HepG2 (cell line): ENCODE results near the gene HES1. TPM values are rescaled to one million over a fixed set of nuclear protein-coding genes. Genes with fewer than 3 reads are reported as not detected.

Experiments used
- GATAD1 ChIP-seq: IDR thresholded peaks from 2 replicates; pipeline ENCODE4 v1.6.1; 2016; ENCODE audit warnings: missing genetic modification reagents, missing compliant biosample characterization
- NCOA1 ChIP-seq: sonication (generic); formaldehyde crosslinking; IDR thresholded peaks from 2 replicates; pipeline ENCODE4 v1.9.0; 2021; ENCODE audit warnings: missing genetic modification reagents
- SETDB1 ChIP-seq: sonication (generic); formaldehyde crosslinking; IDR thresholded peaks from 2 replicates; pipeline ENCODE4 v1.5.1; 2020; ENCODE audit warnings: missing genetic modification reagents, mild to moderate bottlenecking, borderline replicate concordance
- THAP11 ChIP-seq: IDR thresholded peaks from 2 replicates; pipeline ENCODE4 v1.6.1; 2016; ENCODE audit warnings: missing biosample characterization, missing genetic modification reagents
- ZNF136 ChIP-seq: sonication (generic); formaldehyde crosslinking; IDR thresholded peaks from 2 replicates; pipeline ENCODE4 v1.8.1; 2022; ENCODE audit warnings: low read depth, mild to moderate bottlenecking, moderate library complexity, missing genetic modification reagents
- ZNF251 ChIP-seq: sonication (generic); formaldehyde crosslinking; IDR thresholded peaks from 2 replicates; pipeline ENCODE4 v1.9.0; 2021; ENCODE audit warnings: mild to moderate bottlenecking, missing genetic modification reagents
- ZNF501 ChIP-seq: sonication (generic); formaldehyde crosslinking; IDR thresholded peaks from 2 replicates; pipeline ENCODE4 v1.5.1; 2020; ENCODE audit warnings: mild to moderate bottlenecking, moderate library complexity, missing genetic modification reagents
- ZNF558 ChIP-seq: sonication (generic); formaldehyde crosslinking; IDR thresholded peaks from 2 replicates; pipeline ENCODE4 v1.9.0; 2022; ENCODE audit warnings: mild to moderate bottlenecking, missing genetic modification reagents, borderline replicate concordance
- ZNF879 ChIP-seq: sonication (generic); formaldehyde crosslinking; IDR thresholded peaks from 2 replicates; pipeline ENCODE4 v1.8.1; 2023; ENCODE audit warnings: missing genetic modification reagents
- polyA plus RNA-seq, 8 experiments: library from polyadenylated mRNA; depleted of rRNA in 3 of 8; stranded (reverse) in 7 of 8; unstranded in 1 of 8; fragments of >200 nt; fragmentation: Illumina TruSeq in 4 of 8; extraction: Trizol in 4 of 8; gene quantifications; 2 replicates each; pipeline versions ENCODE4 v1.2.1 to v1.2.3, GENCODE V29; 2011 to 2016; ENCODE audit warnings: low read depth in 4 of 8, missing spikeins in 1 of 8, mixed read lengths in 1 of 8; ENCODE audit not compliant: insufficient read depth in 1 of 8
- total RNA-seq, 5 experiments: library from RNA; depleted of rRNA; stranded (reverse); fragments of >200 nt; fragmentation: Illumina TruSeq; extraction: Trizol; gene quantifications; 2 replicates each; pipeline ENCODE4 v1.2.3, GENCODE V29; 2016; ENCODE audit warnings: low read depth in 1 of 5
- TF ChIP-seq, protein P1 (sequence below): sonication (generic); formaldehyde crosslinking; IDR thresholded peaks from 2 replicates; pipeline ENCODE4; 2020; ENCODE audit warnings: missing genetic modification reagents, mild to moderate bottlenecking, borderline replicate concordance
- TF ChIP-seq, protein P2 (sequence below): sonication (generic); formaldehyde crosslinking; IDR thresholded peaks from 2 replicates; pipeline ENCODE4 v1.8.1; 2022; ENCODE audit warnings: low read depth, mild to moderate bottlenecking, missing genetic modification reagents
- TF ChIP-seq, protein P3 (sequence below): sonication (generic); formaldehyde crosslinking; IDR thresholded peaks from 2 replicates; pipeline ENCODE4 v1.4.0; 2020; ENCODE audit warnings: missing genetic modification reagents
- TF ChIP-seq, protein P4 (sequence below): fragments of 450-650 bp; IDR thresholded peaks from 2 replicates; pipeline ENCODE4 v1.6.1; 2017; ENCODE audit warnings: mild to moderate bottlenecking
- TF ChIP-seq, protein P5 (sequence below): sonication (generic); formaldehyde crosslinking; IDR thresholded peaks from 2 replicates; pipeline ENCODE4 v1.5.0; 2020; ENCODE audit warnings: mild to moderate bottlenecking, missing genetic modification reagents, moderate library complexity

The HES1 gene
- total and polyA plus RNA-seq, 2 of the 13 experiments (the other 11 are each of a cell fraction or from before 2014, with no cell fraction given) = 15.4 to 19.8 TPM

DNA sequence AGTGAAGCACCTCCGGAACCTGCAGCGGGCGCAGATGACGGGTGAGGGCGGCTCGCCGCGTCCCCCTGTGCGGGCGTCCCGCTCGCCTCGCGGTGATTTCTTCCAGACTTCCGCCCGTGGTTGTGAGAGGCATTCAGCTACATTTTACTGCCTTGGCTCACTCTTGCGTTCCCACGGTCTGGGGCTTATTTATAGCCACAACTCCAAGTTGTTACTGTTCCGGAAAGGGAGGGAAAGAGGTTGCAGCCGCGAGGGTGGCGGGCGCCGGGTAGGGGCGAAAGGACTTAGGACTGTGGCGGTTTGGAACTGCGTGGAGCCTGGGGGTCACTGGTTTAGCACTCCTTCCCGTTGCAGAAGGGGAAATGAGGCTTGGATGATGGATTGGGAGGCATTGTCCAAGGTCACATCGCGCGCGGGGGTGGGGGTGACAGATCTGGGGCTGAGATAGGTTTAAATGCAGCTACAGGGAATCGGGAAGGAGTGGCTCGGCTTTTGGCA is 1.1 kb downstream of the HES1 start (continued):
- TF ChIP-seq ZNF879 (CRISPR knock-in tag) (peak; percentile 32; the same call in 1 of the 2 replicates), SETDB1 (0 out of 2 replicates have a peak, but pooled peaks have one; percentile 22), NCOA1 (no peak), ZNF136 (no peak), ZNF558 (peak; percentile 79; the same call in 1 of the 2 replicates), ZNF501 (CRISPR knock-in tag) (peak; percentile 91), ZNF251 (CRISPR knock-in tag) (no peak), GATAD1 (no peak), THAP11 (CRISPR knock-in tag) (no peak)
- TF ChIP-seq, protein P1, sequence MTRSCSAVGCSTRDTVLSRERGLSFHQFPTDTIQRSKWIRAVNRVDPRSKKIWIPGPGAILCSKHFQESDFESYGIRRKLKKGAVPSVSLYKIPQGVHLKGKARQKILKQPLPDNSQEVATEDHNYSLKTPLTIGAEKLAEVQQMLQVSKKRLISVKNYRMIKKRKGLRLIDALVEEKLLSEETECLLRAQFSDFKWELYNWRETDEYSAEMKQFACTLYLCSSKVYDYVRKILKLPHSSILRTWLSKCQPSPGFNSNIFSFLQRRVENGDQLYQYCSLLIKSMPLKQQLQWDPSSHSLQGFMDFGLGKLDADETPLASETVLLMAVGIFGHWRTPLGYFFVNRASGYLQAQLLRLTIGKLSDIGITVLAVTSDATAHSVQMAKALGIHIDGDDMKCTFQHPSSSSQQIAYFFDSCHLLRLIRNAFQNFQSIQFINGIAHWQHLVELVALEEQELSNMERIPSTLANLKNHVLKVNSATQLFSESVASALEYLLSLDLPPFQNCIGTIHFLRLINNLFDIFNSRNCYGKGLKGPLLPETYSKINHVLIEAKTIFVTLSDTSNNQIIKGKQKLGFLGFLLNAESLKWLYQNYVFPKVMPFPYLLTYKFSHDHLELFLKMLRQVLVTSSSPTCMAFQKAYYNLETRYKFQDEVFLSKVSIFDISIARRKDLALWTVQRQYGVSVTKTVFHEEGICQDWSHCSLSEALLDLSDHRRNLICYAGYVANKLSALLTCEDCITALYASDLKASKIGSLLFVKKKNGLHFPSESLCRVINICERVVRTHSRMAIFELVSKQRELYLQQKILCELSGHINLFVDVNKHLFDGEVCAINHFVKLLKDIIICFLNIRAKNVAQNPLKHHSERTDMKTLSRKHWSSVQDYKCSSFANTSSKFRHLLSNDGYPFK (CRISPR knock-in tag) = 0 out of 2 replicates have a peak, but pooled peaks have one; percentile 36
- TF ChIP-seq, protein P2, sequence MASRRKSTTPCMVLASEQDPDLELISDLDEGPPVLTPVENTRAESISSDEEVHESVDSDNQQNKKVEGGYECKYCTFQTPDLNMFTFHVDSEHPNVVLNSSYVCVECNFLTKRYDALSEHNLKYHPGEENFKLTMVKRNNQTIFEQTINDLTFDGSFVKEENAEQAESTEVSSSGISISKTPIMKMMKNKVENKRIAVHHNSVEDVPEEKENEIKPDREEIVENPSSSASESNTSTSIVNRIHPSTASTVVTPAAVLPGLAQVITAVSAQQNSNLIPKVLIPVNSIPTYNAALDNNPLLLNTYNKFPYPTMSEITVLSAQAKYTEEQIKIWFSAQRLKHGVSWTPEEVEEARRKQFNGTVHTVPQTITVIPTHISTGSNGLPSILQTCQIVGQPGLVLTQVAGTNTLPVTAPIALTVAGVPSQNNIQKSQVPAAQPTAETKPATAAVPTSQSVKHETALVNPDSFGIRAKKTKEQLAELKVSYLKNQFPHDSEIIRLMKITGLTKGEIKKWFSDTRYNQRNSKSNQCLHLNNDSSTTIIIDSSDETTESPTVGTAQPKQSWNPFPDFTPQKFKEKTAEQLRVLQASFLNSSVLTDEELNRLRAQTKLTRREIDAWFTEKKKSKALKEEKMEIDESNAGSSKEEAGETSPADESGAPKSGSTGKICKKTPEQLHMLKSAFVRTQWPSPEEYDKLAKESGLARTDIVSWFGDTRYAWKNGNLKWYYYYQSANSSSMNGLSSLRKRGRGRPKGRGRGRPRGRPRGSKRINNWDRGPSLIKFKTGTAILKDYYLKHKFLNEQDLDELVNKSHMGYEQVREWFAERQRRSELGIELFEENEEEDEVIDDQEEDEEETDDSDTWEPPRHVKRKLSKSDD (CRISPR knock-in tag) = 0 out of 2 replicates have a peak, but pooled peaks have one; percentile 21
- TF ChIP-seq, protein P3, sequence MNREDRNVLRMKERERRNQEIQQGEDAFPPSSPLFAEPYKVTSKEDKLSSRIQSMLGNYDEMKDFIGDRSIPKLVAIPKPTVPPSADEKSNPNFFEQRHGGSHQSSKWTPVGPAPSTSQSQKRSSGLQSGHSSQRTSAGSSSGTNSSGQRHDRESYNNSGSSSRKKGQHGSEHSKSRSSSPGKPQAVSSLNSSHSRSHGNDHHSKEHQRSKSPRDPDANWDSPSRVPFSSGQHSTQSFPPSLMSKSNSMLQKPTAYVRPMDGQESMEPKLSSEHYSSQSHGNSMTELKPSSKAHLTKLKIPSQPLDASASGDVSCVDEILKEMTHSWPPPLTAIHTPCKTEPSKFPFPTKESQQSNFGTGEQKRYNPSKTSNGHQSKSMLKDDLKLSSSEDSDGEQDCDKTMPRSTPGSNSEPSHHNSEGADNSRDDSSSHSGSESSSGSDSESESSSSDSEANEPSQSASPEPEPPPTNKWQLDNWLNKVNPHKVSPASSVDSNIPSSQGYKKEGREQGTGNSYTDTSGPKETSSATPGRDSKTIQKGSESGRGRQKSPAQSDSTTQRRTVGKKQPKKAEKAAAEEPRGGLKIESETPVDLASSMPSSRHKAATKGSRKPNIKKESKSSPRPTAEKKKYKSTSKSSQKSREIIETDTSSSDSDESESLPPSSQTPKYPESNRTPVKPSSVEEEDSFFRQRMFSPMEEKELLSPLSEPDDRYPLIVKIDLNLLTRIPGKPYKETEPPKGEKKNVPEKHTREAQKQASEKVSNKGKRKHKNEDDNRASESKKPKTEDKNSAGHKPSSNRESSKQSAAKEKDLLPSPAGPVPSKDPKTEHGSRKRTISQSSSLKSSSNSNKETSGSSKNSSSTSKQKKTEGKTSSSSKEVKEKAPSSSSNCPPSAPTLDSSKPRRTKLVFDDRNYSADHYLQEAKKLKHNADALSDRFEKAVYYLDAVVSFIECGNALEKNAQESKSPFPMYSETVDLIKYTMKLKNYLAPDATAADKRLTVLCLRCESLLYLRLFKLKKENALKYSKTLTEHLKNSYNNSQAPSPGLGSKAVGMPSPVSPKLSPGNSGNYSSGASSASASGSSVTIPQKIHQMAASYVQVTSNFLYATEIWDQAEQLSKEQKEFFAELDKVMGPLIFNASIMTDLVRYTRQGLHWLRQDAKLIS (CRISPR knock-in tag) = no peak
- TF ChIP-seq, protein P4, sequence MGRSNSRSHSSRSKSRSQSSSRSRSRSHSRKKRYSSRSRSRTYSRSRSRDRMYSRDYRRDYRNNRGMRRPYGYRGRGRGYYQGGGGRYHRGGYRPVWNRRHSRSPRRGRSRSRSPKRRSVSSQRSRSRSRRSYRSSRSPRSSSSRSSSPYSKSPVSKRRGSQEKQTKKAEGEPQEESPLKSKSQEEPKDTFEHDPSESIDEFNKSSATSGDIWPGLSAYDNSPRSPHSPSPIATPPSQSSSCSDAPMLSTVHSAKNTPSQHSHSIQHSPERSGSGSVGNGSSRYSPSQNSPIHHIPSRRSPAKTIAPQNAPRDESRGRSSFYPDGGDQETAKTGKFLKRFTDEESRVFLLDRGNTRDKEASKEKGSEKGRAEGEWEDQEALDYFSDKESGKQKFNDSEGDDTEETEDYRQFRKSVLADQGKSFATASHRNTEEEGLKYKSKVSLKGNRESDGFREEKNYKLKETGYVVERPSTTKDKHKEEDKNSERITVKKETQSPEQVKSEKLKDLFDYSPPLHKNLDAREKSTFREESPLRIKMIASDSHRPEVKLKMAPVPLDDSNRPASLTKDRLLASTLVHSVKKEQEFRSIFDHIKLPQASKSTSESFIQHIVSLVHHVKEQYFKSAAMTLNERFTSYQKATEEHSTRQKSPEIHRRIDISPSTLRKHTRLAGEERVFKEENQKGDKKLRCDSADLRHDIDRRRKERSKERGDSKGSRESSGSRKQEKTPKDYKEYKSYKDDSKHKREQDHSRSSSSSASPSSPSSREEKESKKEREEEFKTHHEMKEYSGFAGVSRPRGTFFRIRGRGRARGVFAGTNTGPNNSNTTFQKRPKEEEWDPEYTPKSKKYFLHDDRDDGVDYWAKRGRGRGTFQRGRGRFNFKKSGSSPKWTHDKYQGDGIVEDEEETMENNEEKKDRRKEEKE = no peak
- TF ChIP-seq, protein P5, sequence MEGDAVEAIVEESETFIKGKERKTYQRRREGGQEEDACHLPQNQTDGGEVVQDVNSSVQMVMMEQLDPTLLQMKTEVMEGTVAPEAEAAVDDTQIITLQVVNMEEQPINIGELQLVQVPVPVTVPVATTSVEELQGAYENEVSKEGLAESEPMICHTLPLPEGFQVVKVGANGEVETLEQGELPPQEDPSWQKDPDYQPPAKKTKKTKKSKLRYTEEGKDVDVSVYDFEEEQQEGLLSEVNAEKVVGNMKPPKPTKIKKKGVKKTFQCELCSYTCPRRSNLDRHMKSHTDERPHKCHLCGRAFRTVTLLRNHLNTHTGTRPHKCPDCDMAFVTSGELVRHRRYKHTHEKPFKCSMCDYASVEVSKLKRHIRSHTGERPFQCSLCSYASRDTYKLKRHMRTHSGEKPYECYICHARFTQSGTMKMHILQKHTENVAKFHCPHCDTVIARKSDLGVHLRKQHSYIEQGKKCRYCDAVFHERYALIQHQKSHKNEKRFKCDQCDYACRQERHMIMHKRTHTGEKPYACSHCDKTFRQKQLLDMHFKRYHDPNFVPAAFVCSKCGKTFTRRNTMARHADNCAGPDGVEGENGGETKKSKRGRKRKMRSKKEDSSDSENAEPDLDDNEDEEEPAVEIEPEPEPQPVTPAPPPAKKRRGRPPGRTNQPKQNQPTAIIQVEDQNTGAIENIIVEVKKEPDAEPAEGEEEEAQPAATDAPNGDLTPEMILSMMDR (CRISPR knock-in tag) = 0 out of 2 replicates have a peak, but pooled peaks have one; percentile 3
